ENCODE measurements around the gene C20orf141. TPM values are rescaled to one million over a fixed set of nuclear protein-coding genes. Genes with fewer than 3 reads are reported as not detected.
"Not testable (repeated sequence)": the region's sequence is repeated elsewhere in the genome, so short reads cannot be mapped to it uniquely, and the experiment has no call there.

Gene C20orf141, protein sequence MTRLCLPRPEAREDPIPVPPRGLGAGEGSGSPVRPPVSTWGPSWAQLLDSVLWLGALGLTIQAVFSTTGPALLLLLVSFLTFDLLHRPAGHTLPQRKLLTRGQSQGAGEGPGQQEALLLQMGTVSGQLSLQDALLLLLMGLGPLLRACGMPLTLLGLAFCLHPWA
- total RNA-seq, result not detected
- not detected for polyA plus RNA-seq (ENCODE audit: insufficient read length in 2 of 2)
- long read RNA-seq, donor 1, result 0 reads
- long read RNA-seq, donor 2, result 0 reads
- long read RNA-seq, donor 3, result 0 reads
- long read RNA-seq, donor 4, result 0 reads

- peaks cover 2% of the 10 kb centered on the region for H3K9me3 ChIP-seq (ENCODE audit: control insufficient read depth, insufficient read depth, low read length)
- peaks cover 3% of the 10 kb centered on the region for H3K27me3 ChIP-seq (ENCODE audit: control insufficient read depth, insufficient read depth, low read length)
- WGBS (ENCODE audit: insufficient coverage), result 83% methylated on average over 2 of the region's 5 CpGs
- no peak within 1 kb of the TSS for H3K27ac ChIP-seq (ENCODE audit: low read depth, low read length)
- no peaks in the 10 kb centered on the region for H3K4me1 ChIP-seq (ENCODE audit: control insufficient read depth, insufficient read depth, low read length)
- no peak within 1 kb of the TSS for H3K4me3 ChIP-seq (ENCODE audit: low read depth, low read length)
- no peaks in the 10 kb centered on the region for H3K36me3 ChIP-seq (ENCODE audit: control insufficient read depth, insufficient read depth, low read length)
- peak in 1 of 6 donors; percentile 55 for DNase-seq (ENCODE audit: low read depth in 4 of 6, low spot score in 6 of 6)
Measured at GRCh38 chr20:2814587-2815051, at the start of gene C20orf141. Gene C20orf141, plus strand, starts transcription at chr20:2814987. Its CDS starts 198 bp downstream, at chr20:2815185.

DNA sequence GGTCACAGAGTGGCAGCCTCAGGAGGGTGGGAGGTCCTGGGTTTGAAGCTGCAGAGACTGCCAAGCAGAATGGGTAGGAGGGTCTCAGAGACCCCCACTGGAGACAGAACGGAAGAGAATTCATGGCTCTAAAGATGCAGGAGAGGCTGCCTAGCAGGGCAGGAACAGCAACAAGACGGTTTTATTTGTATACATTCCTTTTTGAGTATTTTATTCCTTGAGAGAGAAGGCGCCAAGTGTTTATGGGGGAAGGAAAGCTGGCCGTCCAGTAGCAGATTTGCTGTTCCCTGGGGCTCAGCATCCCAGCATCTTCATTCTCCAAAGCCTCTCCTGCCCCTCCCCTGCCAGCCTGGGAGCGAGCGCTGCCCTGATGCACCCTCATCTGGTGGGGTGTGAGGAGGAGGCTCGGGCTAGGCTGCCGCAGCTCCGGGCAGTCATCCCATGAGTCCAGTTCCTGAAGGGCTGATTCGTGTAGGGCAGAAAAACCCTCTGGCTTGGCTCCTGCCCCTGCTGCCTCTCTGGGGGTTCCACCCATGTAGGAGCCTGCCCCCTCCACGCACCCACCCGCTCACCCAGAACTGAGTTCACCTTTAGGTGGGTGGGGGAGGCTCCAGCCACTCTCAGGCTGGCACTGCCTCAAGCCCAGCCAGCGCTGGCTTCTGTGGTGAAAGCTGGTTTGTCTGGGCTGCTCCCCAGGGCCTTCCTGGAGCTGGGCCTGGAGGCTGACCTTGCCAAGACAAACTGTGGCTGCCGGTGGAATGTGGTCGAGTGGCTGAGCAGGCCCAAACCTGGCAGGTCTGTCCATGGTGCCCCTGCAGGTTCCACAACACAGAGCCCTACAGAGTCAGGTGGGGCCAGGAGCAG is 46.8 kb upstream of the C20orf141 start:
- H3K27me3 ChIP-seq (ENCODE audit: control insufficient read depth, insufficient read depth, low read length), result no peaks in the 10 kb centered on the region
- peaks cover 9% of the 10 kb centered on the region for H3K4me1 ChIP-seq (ENCODE audit: control insufficient read depth, insufficient read depth, low read length)
- 56% methylated on average over 11 of the region's 15 CpGs for WGBS (ENCODE audit: insufficient coverage)
- DNase-seq (ENCODE audit: low read depth in 4 of 6, low spot score in 6 of 6), result peak in 1 of 6 donors; percentile 45
- H3K36me3 ChIP-seq (ENCODE audit: control insufficient read depth, insufficient read depth, low read length), result no peaks in the 10 kb centered on the region
- H3K4me3 ChIP-seq (ENCODE audit: low read depth, low read length), result no peak overlapping the region
- H3K27ac ChIP-seq (ENCODE audit: low read depth, low read length), result no peak overlapping the region
- H3K9me3 ChIP-seq (ENCODE audit: control insufficient read depth, insufficient read depth, low read length), result no peaks in the 10 kb centered on the region

- no peaks in the 10 kb centered on the region for H3K27me3 ChIP-seq (ENCODE audit: control insufficient read depth, insufficient read depth, low read length)
- no peak overlapping the region for H3K27ac ChIP-seq (ENCODE audit: low read depth, low read length)
- H3K36me3 ChIP-seq (ENCODE audit: control insufficient read depth, insufficient read depth, low read length), result no peaks in the 10 kb centered on the region
- H3K4me3 ChIP-seq (ENCODE audit: low read depth, low read length), result no peak overlapping the region
- peaks cover 6% of the 10 kb centered on the region for H3K4me1 ChIP-seq (ENCODE audit: control insufficient read depth, insufficient read depth, low read length)
- DNase-seq (ENCODE audit: low read depth in 4 of 6, low spot score in 6 of 6), result no peak
- WGBS (ENCODE audit: insufficient coverage), result no CpG with 5 or more reads among the region's 5 CpGs
- no peaks in the 10 kb centered on the region for H3K9me3 ChIP-seq (ENCODE audit: control insufficient read depth, insufficient read depth, low read length)
Measured at GRCh38 chr20:2768632-2769015, 46.2 kb upstream of the C20orf141 start.

- H3K4me1 ChIP-seq (ENCODE audit: control insufficient read depth, insufficient read depth, low read length); H3K27ac ChIP-seq (ENCODE audit: low read depth, low read length); H3K36me3 ChIP-seq (ENCODE audit: control insufficient read depth, insufficient read depth, low read length); H3K4me3 ChIP-seq (ENCODE audit: low read depth, low read length); H3K9me3 ChIP-seq (ENCODE audit: control insufficient read depth, insufficient read depth, low read length); H3K27me3 ChIP-seq (ENCODE audit: control insufficient read depth, insufficient read depth, low read length); DNase-seq (ENCODE audit: low read depth in 4 of 6, low spot score in 6 of 6): not testable (repeated sequence)
- 94% methylated on average over 9 of the region's 12 CpGs for WGBS (ENCODE audit: insufficient coverage)
Measured at GRCh38 chr20:2770091-2770490, 44.7 kb upstream of the C20orf141 start.

DNA sequence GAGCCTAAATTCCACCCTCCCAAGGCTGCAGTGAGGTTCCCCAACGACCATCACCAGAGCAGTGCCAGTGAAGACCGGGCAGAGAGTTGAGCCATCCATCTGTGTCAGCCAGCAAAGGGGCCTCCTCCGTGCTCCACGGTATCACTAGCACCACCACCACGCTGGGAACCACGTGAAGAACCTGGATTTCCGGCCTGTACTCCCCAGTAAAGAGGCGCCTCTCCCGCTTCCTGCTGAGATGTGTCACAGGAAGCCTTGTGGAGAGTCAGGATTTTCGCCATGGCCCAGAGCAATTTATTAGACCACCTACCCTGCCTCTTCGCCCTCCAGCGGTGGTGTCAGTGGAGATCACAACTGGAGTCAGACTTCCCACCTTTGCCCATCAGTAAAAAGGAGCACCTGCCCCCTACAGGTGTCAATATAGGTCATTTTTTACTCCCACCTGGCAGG is 43.1 kb upstream of the C20orf141 start:
- Histone ChIP-seq H3K27ac (ENCODE audit: low read depth, low read length) (no peak overlapping the region), H3K36me3 (ENCODE audit: control insufficient read depth, insufficient read depth, low read length) (no peaks in the 10 kb centered on the region), H3K4me1 (ENCODE audit: control insufficient read depth, insufficient read depth, low read length) (peaks cover 6% of the 10 kb centered on the region), H3K9me3 (ENCODE audit: control insufficient read depth, insufficient read depth, low read length) (no peaks in the 10 kb centered on the region), H3K4me3 (ENCODE audit: low read depth, low read length) (no peak overlapping the region), H3K27me3 (ENCODE audit: control insufficient read depth, insufficient read depth, low read length) (no peaks in the 10 kb centered on the region)
- 44% methylated on average over 8 of the region's 12 CpGs for WGBS (ENCODE audit: insufficient coverage)
- no peak for DNase-seq (ENCODE audit: low read depth in 4 of 6, low spot score in 6 of 6)

- Histone ChIP-seq H3K27ac (ENCODE audit: low read depth, low read length) (no peak overlapping the region), H3K36me3 (ENCODE audit: control insufficient read depth, insufficient read depth, low read length) (no peaks in the 10 kb centered on the region)
- WGBS (ENCODE audit: insufficient coverage), result 87% methylated on average over 7 of the region's 9 CpGs
Measured at GRCh38 chr20:2773812-2774211, 41.0 kb upstream of the C20orf141 start.

DNA sequence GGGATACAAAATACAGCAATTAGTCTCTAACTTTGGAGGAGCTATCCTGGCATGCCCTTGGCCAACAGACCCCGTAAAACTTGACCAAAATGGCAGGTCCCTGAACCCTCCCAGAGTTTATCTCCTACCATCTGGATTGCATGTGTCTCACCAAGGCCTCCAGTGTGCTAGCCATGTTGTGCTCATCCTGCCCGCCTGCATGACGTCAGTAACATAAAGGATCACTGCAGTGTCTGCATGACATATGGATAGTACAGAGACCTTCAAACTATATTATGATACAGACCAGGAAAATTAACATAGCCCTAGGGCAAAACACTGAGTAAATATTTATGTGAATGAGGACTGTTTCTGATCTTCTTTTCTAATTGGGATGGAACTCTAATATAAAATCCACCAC is 39.6 kb upstream of the C20orf141 start:
- WGBS (ENCODE audit: insufficient coverage), result 100% methylated on average over 1 of the region's 3 CpGs

More at GRCh38 chr20:2773812-2774211, 41.0 kb upstream of the C20orf141 start:
- Histone ChIP-seq H3K4me3 (ENCODE audit: low read depth, low read length) (no peak overlapping the region), H3K4me1 (ENCODE audit: control insufficient read depth, insufficient read depth, low read length) (no peaks in the 10 kb centered on the region), H3K27me3 (ENCODE audit: control insufficient read depth, insufficient read depth, low read length) (no peaks in the 10 kb centered on the region), H3K9me3 (ENCODE audit: control insufficient read depth, insufficient read depth, low read length) (no peaks in the 10 kb centered on the region)
- DNase-seq (ENCODE audit: low read depth in 4 of 6, low spot score in 6 of 6), result no peak

GRCh38 chr20:2778602-2779321 is 36.0 kb upstream of the C20orf141 start:
- Histone ChIP-seq H3K27ac (ENCODE audit: low read depth, low read length) (no peak overlapping the region), H3K4me1 (ENCODE audit: control insufficient read depth, insufficient read depth, low read length) (no peaks in the 10 kb centered on the region), H3K36me3 (ENCODE audit: control insufficient read depth, insufficient read depth, low read length) (no peaks in the 10 kb centered on the region), H3K4me3 (ENCODE audit: low read depth, low read length) (no peak overlapping the region), H3K27me3 (ENCODE audit: control insufficient read depth, insufficient read depth, low read length) (no peaks in the 10 kb centered on the region), H3K9me3 (ENCODE audit: control insufficient read depth, insufficient read depth, low read length) (no peaks in the 10 kb centered on the region)
- 80% methylated on average over 5 of the region's 10 CpGs for WGBS (ENCODE audit: insufficient coverage)
- no peak for DNase-seq (ENCODE audit: low read depth in 4 of 6, low spot score in 6 of 6)

More for the DNA sequence above, 39.6 kb upstream of the C20orf141 start:
- Histone ChIP-seq H3K4me1 (ENCODE audit: control insufficient read depth, insufficient read depth, low read length) (no peaks in the 10 kb centered on the region), H3K27me3 (ENCODE audit: control insufficient read depth, insufficient read depth, low read length) (no peaks in the 10 kb centered on the region), H3K27ac (ENCODE audit: low read depth, low read length) (no peak overlapping the region), H3K4me3 (ENCODE audit: low read depth, low read length) (no peak overlapping the region), H3K9me3 (ENCODE audit: control insufficient read depth, insufficient read depth, low read length) (no peaks in the 10 kb centered on the region), H3K36me3 (ENCODE audit: control insufficient read depth, insufficient read depth, low read length) (no peaks in the 10 kb centered on the region)
- DNase-seq (ENCODE audit: low read depth in 4 of 6, low spot score in 6 of 6), result no peak

DNA sequence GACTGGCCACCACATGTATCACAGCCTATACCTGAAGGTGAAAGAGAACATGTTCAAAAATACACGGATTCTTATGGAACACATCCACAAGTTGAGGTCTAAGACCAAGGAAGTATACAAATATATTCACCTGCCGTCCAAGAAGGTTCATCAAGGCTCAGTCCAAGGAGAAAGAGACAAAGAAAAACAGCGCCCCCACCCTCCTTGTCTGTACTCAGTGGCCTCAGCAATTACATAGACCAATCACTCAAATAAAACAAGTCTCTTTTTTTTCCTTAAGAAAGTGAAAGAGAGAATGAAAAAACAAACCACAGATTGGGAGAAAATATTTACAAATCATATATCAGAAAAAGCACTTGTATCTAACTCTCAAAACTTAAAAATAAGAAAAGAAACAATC is 33.8 kb upstream of the C20orf141 start:
- H3K27ac ChIP-seq (ENCODE audit: low read depth, low read length), result no peak overlapping the region
- no peak for DNase-seq (ENCODE audit: low read depth in 4 of 6, low spot score in 6 of 6)
- no peaks in the 10 kb centered on the region for H3K36me3 ChIP-seq (ENCODE audit: control insufficient read depth, insufficient read depth, low read length)
- no peaks in the 10 kb centered on the region for H3K27me3 ChIP-seq (ENCODE audit: control insufficient read depth, insufficient read depth, low read length)
- no peaks in the 10 kb centered on the region for H3K9me3 ChIP-seq (ENCODE audit: control insufficient read depth, insufficient read depth, low read length)
- H3K4me3 ChIP-seq (ENCODE audit: low read depth, low read length), result no peak overlapping the region
- no peaks in the 10 kb centered on the region for H3K4me1 ChIP-seq (ENCODE audit: control insufficient read depth, insufficient read depth, low read length)
- 0% methylated on average over 1 of the region's 3 CpGs for WGBS (ENCODE audit: insufficient coverage)
